HEK293 (cell line): ENCODE data around the gene RSPRY1.
"Not testable (repeated sequence)": the region's sequence is repeated elsewhere in the genome, so short reads cannot be mapped to it uniquely, and the experiment has no call there.

Experiments
- CTCF ChIA-PET: fragments of 350-600 bp; formaldehyde crosslinking; extraction: SDS; loops from one replicate; lab custom pipeline; 2021; ENCODE audit warnings: antibody characterized with exemption; lab: Yijun Ruan, JAX
- POLR2A ChIA-PET: fragments of 300-600 bp; formaldehyde crosslinking; extraction: SDS; loops from one replicate; lab custom pipeline; 2020; ENCODE audit warnings: antibody characterized with exemption, inconsistent platforms; lab: Yijun Ruan, JAX
- H3K27ac ChIP-seq: fragments of 200-500 bp; sonication (Bioruptor generic); 2 replicates; pipeline ENCODE4 v1.5.1; 2014; ENCODE audit warnings: low read depth, low read length, control low read depth, inconsistent platforms; ENCODE audit errors: extremely low read depth
- H3K36me3 ChIP-seq, 2 experiments: fragments of 200-500 bp in 1 of 2; sonication (Bioruptor generic) in 1 of 2; 1 replicate in 1 of 2; 2 replicates in 1 of 2; pipeline ENCODE4 v1.5.1; 2014 to 2017; ENCODE audit warnings: inconsistent platforms in 2 of 2, low read length in 2 of 2; ENCODE audit not compliant: control insufficient read depth in 2 of 2, insufficient read depth in 1 of 2
- H3K4me1 ChIP-seq: fragments of 200-500 bp; sonication (Bioruptor generic); 2 replicates; pipeline ENCODE4 v1.5.1; 2014; ENCODE audit warnings: mild to moderate bottlenecking, low read length, inconsistent platforms; ENCODE audit not compliant: control insufficient read depth, insufficient read depth
- H3K4me3 ChIP-seq: 2 replicates; pipeline ENCODE4 v1.5.1; 2011; ENCODE audit warnings: low read depth, mild to moderate bottlenecking, control low read depth, low read length, moderate library complexity
- H3K9me3 ChIP-seq: fragments of 200-500 bp; sonication (Bioruptor generic); 2 replicates; pipeline ENCODE4 v1.5.1; 2014; ENCODE audit warnings: low read depth, low read length, inconsistent platforms; ENCODE audit not compliant: control insufficient read depth, insufficient read depth
- HOXA7 ChIP-seq: sonication (generic); formaldehyde crosslinking; IDR thresholded peaks from 2 replicates; pipeline ENCODE4 v1.8.1; 2022; ENCODE audit warnings: missing genetic modification reagents, borderline replicate concordance
- KLF1 ChIP-seq: fragments of 450-650 bp; formaldehyde crosslinking; IDR thresholded peaks from 2 replicates; pipeline ENCODE4 v1.5.1; 2016; ENCODE audit warnings: missing biosample characterization, missing genetic modification characterization
- SCRT1 ChIP-seq: fragments of 450-650 bp; formaldehyde crosslinking; IDR thresholded peaks from 2 replicates; pipeline ENCODE4 v1.5.1; 2016; ENCODE audit warnings: missing biosample characterization, missing genetic modification characterization, borderline replicate concordance
- SP2 ChIP-seq: fragments of 450-650 bp; formaldehyde crosslinking; IDR thresholded peaks from 2 replicates; pipeline ENCODE4 v1.5.1; 2016; ENCODE audit warnings: missing biosample characterization, missing genetic modification characterization
- ZBTB44 ChIP-seq: fragments of 450-650 bp; IDR thresholded peaks from 2 replicates; pipeline ENCODE4 v1.5.1; 2018; ENCODE audit warnings: missing biosample characterization, mild to moderate bottlenecking, missing genetic modification characterization
- ZFHX2 ChIP-seq: fragments of 450-650 bp; formaldehyde crosslinking; conservative IDR thresholded peaks from 2 replicates; pipeline ENCODE4 v1.5.1; 2016; ENCODE audit warnings: missing biosample characterization, missing genetic modification characterization
- ZFP37 ChIP-seq: fragments of 450-650 bp; formaldehyde crosslinking; IDR thresholded peaks from 2 replicates; pipeline ENCODE4 v1.5.1; 2016; ENCODE audit warnings: missing biosample characterization, missing genetic modification characterization
- ZNF169 ChIP-seq: fragments of 450-650 bp; formaldehyde crosslinking; IDR thresholded peaks from 2 replicates; pipeline ENCODE4 v1.5.1; 2016; ENCODE audit warnings: missing biosample characterization, missing genetic modification characterization
- ZNF184 ChIP-seq: fragments of 450-650 bp; IDR thresholded peaks from 2 replicates; pipeline ENCODE4 v1.5.1; 2018; ENCODE audit warnings: missing biosample characterization, mild to moderate bottlenecking, missing genetic modification characterization
- ZNF311 ChIP-seq: fragments of 450-650 bp; formaldehyde crosslinking; IDR thresholded peaks from 2 replicates; pipeline ENCODE4 v1.5.1; 2017; ENCODE audit warnings: missing biosample characterization, missing genetic modification characterization, borderline replicate concordance
- ZNF394 ChIP-seq: fragments of 450-650 bp; formaldehyde crosslinking; IDR thresholded peaks from 2 replicates; pipeline ENCODE4 v1.5.1; 2016; ENCODE audit warnings: missing biosample characterization, missing genetic modification characterization, mild to moderate bottlenecking, moderate library complexity, borderline replicate concordance
- ZNF658 ChIP-seq: fragments of 450-650 bp; formaldehyde crosslinking; IDR thresholded peaks from 2 replicates; pipeline ENCODE4; 2016; ENCODE audit warnings: missing biosample characterization, missing genetic modification characterization
- ZNF660 ChIP-seq: fragments of 450-650 bp; IDR thresholded peaks from 2 replicates; pipeline ENCODE4 v1.5.1; 2018; ENCODE audit warnings: missing biosample characterization, mild to moderate bottlenecking, missing genetic modification characterization
- ZNF791 ChIP-seq: fragments of 450-650 bp; formaldehyde crosslinking; IDR thresholded peaks from 2 replicates; pipeline ENCODE4 v1.5.1; 2016; ENCODE audit warnings: missing biosample characterization, missing genetic modification characterization
- TF ChIP-seq, protein P1 (sequence below): fragments of 450-650 bp; formaldehyde crosslinking; IDR thresholded peaks from 2 replicates; pipeline ENCODE4 v1.5.1; 2016; ENCODE audit warnings: missing biosample characterization, missing genetic modification characterization

The RSPRY1 gene

DNA sequence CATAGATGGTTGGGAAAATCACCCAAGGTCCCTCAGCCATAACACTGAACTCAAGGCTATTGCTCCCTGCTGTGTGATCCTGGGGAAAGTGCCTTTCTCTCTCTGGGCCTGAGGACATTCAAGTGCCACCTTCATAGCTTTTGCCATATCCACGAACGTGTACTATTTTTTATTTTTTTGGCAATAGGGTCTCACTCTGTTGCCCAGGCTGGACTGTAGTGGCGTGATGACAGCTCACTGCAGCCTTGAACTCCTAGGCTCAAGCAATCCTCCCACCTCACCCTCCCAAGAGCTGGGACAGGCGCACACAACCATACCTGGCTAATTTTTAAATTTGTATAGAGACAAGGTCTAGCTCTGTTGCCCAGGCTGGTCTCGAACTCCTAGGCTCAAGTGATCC lies 87.7 kb downstream of the RSPRY1 start:
- ChIA-PET POLR2A (no interaction called here), CTCF (interaction anchor here (0.5 kb wide), 1 partner anchor 70 kb away, joined by 3 read pairs; no protein-coding TSS in a partner anchor)
- Histone ChIP-seq H3K4me1 (no peaks in the 10 kb centered on the region), H3K36me3 (no peaks in the 10 kb centered on the region), H3K9me3 (no peaks in the 10 kb centered on the region), H3K4me3 (no peak overlapping the region), H3K27ac (no peak overlapping the region)
- TF ChIP-seq ZFP37 (tag by site-specific recombination) (no peak), ZNF658 (no peak), ZNF660 (no peak), ZNF791 (tag by site-specific recombination) (no peak), HOXA7 (CRISPR knock-in tag) (no peak), SP2 (no peak)

- H3K27ac ChIP-seq, H3K4me1 ChIP-seq, POLR2A ChIA-PET, H3K9me3 ChIP-seq, H3K4me3 ChIP-seq, H3K36me3 ChIP-seq: not testable (repeated sequence)
- CTCF ChIA-PET: interaction anchor here (0.6 to 1.4 kb wide), 2 partner anchors 24 to 1359 kb away, joined by 3 read pairs; no protein-coding TSS in a partner anchor
- TF ChIP-seq ZNF394: peak; percentile 23; the same call in 1 of the 2 replicates
These were observed 89.8 kb downstream of the RSPRY1 start for GRCh38 chr16:57275946-57276345.

DNA sequence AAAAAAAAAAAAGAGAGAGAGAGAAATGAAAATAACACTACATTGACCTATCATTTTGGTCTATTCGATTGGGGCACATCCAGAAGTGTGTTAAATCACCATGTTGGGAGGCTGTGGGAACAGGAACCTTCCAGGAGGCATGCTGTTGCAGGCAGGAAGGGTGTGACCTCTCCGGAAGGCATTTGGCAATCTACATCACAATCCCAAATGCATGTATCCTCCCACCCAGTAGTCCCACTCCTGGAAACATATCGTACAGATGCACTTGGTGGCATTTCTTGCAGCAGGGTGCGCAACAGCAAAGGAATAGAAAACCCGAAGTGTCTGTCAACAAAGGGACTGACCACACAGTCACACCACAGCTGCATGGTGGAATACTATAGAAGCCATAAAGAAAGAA lies 90.5 kb downstream of the RSPRY1 start:
- Histone ChIP-seq H3K27ac (no peak overlapping the region), H3K36me3 (no peaks in the 10 kb centered on the region), H3K9me3 (no peaks in the 10 kb centered on the region), H3K4me3 (no peak overlapping the region), H3K4me1 (no peaks in the 10 kb centered on the region)
- no peak for TF ChIP-seq SCRT1 (tag by site-specific recombination)
- 0 out of 2 replicates have a peak, but pooled peaks have one; percentile 24 for TF ChIP-seq ZBTB44 (tag by site-specific recombination)
- no peak for TF ChIP-seq ZNF184 (tag by site-specific recombination)
- TF ChIP-seq ZNF169: no peak
- CTCF ChIA-PET: interaction anchor here (0.6 to 1.4 kb wide), 2 partner anchors 24 to 1359 kb away, joined by 3 read pairs; no protein-coding TSS in a partner anchor
- POLR2A ChIA-PET: no interaction called here

DNA sequence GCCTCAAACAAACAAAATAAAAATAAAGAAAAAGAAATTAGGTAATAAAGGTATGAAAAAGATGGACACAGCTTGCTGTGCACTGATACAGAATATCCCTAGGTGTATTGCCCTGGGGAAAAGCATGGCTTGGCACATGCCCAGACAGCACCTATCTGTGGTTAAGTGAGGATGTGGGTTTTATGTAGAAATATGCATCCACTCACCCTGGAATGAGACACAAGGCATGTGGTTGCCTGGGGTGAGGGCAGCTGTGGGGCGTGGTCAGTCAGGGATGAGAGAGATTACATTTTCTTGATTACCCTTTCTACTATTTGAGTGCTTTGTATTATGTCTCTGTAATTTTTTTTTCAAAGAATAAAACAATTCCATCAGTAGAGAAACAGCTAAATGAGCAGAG lies 91.5 kb downstream of the RSPRY1 start:
- H3K36me3 ChIP-seq: no peaks in the 10 kb centered on the region
- ChIA-PET CTCF (interaction anchor here (1.0 to 1.6 kb wide), 2 partner anchors 22 to 145 kb away, joined by 3 to 4 read pairs; no protein-coding TSS in a partner anchor), POLR2A (interaction anchor here (0.6 to 1.2 kb wide), 2 partner anchors 12 to 17 kb away, joined by 3 to 4 read pairs; no protein-coding TSS in a partner anchor)
- H3K27ac ChIP-seq: no peak overlapping the region
- no peak overlapping the region for H3K4me3 ChIP-seq
- no peaks in the 10 kb centered on the region for H3K4me1 ChIP-seq
- H3K9me3 ChIP-seq: no peaks in the 10 kb centered on the region
- TF ChIP-seq KLF1 (tag by site-specific recombination) (peak; percentile 46; the same call in 1 of the 2 replicates), ZNF311 (tag by site-specific recombination) (no peak), ZNF660 (peak; percentile 89)

DNA sequence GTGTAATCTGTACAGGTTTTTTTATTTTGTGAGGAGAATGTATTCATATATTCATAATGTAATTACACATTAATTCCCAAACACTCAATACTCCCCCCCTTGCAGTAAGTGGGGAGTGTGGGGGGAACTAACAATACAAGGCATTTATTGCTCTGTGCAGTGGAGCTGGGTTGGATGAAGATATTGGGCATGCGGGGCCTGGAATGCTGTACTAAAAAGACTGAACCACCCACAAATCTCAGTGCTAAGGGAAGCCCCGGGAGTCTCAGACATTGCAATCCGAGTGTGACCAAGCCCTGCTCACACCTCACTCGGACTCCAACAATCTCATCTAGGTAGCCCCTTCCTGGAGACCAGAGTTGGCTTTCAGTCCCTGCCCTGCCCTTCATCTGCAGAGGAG lies 92.4 kb downstream of the RSPRY1 start:
- no peak overlapping the region for H3K4me3 ChIP-seq
- no peaks in the 10 kb centered on the region for H3K9me3 ChIP-seq
- no peaks in the 10 kb centered on the region for H3K4me1 ChIP-seq
- ChIA-PET CTCF (interaction anchor here (0.6 to 1.6 kb wide), 2 partner anchors 21 to 428 kb away, joined by 3 to 4 read pairs; no protein-coding TSS in a partner anchor), POLR2A (no interaction called here)
- H3K36me3 ChIP-seq: no peaks in the 10 kb centered on the region
- TF ChIP-seq, protein P1, sequence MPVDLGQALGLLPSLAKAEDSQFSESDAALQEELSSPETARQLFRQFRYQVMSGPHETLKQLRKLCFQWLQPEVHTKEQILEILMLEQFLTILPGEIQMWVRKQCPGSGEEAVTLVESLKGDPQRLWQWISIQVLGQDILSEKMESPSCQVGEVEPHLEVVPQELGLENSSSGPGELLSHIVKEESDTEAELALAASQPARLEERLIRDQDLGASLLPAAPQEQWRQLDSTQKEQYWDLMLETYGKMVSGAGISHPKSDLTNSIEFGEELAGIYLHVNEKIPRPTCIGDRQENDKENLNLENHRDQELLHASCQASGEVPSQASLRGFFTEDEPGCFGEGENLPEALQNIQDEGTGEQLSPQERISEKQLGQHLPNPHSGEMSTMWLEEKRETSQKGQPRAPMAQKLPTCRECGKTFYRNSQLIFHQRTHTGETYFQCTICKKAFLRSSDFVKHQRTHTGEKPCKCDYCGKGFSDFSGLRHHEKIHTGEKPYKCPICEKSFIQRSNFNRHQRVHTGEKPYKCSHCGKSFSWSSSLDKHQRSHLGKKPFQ (tag by site-specific recombination): peak; percentile 47; the same call in 1 of the 2 replicates
- no peak for TF ChIP-seq ZFHX2
- H3K27ac ChIP-seq: no peak overlapping the region
